ENCODE results near the gene RIMS4. TPM values are rescaled to one million over a fixed set of nuclear protein-coding genes. Genes with fewer than 3 reads are reported as not detected.
A peak's percentile ranks its signal among the peaks of the same experiment; 100 is the strongest.

RIMS4 gene
- total and polyA plus RNA-seq, 9 of the 15 experiments (the other 6 are each of a cell fraction or from before 2014, with no cell fraction given): 0.04 TPM; not detected in 8

- TF ChIP-seq GTF3C2 (IDR thresholded peaks at IDR 0.05; ENCODE audit: borderline replicate concordance, extremely low read depth, insufficient read length): no peak
- no peak for TF ChIP-seq TAF1 (IDR thresholded peaks at IDR 0.05; ENCODE audit: control insufficient read depth, extremely low read depth, insufficient read depth, low read length, severe bottlenecking)
- peak; percentile 4; the same call in 1 of the 2 replicates for TF ChIP-seq SMAD4 (CRISPR knock-in tag; conservative IDR thresholded peaks at IDR 0.05)
- no peak for TF ChIP-seq ILK (tag; IDR thresholded peaks at IDR 0.05; ENCODE audit: borderline replicate concordance, low read depth)
- no peak for TF ChIP-seq KAT2B (IDR thresholded peaks at IDR 0.05; ENCODE audit: low read depth, low read length)
- TF ChIP-seq ATF3 (IDR thresholded peaks at IDR 0.05): peak; percentile 53; the same call in 1 of the 2 replicates
- no peak; the same call in 1 of the 2 replicates for TF ChIP-seq ATF3 (CRISPR knock-in tag; conservative IDR thresholded peaks at IDR 0.05)
- TF ChIP-seq CTCF (IDR thresholded peaks at IDR 0.05 in 2 of 3, conservative IDR thresholded peaks at IDR 0.05 in 1 of 3; ENCODE audit: insufficient read depth in 2 of 3, low read depth in 1 of 3, low read length in 3 of 3): peak; percentile 68 to 87 (median 76)
- TF ChIP-seq CREB1 (IDR thresholded peaks at IDR 0.05): no peak
- no peak for TF ChIP-seq CREB1 (CRISPR knock-in tag; IDR thresholded peaks at IDR 0.05)
- TF ChIP-seq ZBTB2 (IDR thresholded peaks at IDR 0.05): no peak
- TF ChIP-seq ZNF445 (CRISPR knock-in tag; IDR thresholded peaks at IDR 0.05; ENCODE audit: low read depth): no peak
- no peak for TF ChIP-seq ZFPM2 (CRISPR knock-in tag; IDR thresholded peaks at IDR 0.05)
- TF ChIP-seq CREM (IDR thresholded peaks at IDR 0.05; ENCODE audit: low read depth): no peak
- peak; percentile 54 for TF ChIP-seq SMC3 (conservative IDR thresholded peaks at IDR 0.05; ENCODE audit: insufficient read depth, low read depth, low read length)
- TF ChIP-seq HBP1 (CRISPR knock-in tag; IDR thresholded peaks at IDR 0.05): no peak
- TF ChIP-seq RFX7 (CRISPR knock-in tag; IDR thresholded peaks at IDR 0.05): no peak
- TF ChIP-seq EWSR1 (IDR thresholded peaks at IDR 0.05; ENCODE audit: borderline replicate concordance, low read depth, partially characterized antibody): no peak
These were observed 63.0 kb downstream of the RIMS4 start (continued) for GRCh38 chr20:44747166-44748004.
